Natural killer cell (primary cell): ENCODE measurements around the gene PRPF6. TPM values are rescaled to one million over a fixed set of nuclear protein-coding genes. Genes with fewer than 3 reads are reported as not detected.
"Not testable (repeated sequence)": the region's sequence is repeated elsewhere in the genome, so short reads cannot be mapped to it uniquely, and the experiment has no call there.

Source experiments
- ATAC-seq, 3 donors: fragments of 150-1000 bp in 2 of 3; fragments of 200-7000 bp in 1 of 3; cut with Tn5 transposase; 1 replicate in 1 of 3; 2 replicates in 2 of 3; pipeline ENCODE4 v1.10.0; 2021; ENCODE audit warnings: mild to moderate bottlenecking in 2 of 3, moderate library complexity in 2 of 3
- DNase-seq, 2 donors: peaks; one replicate each; pipeline versions ENCODE4 v3.0.0 to v3.0.0-alpha.2; 2013 to 2021; ENCODE audit warnings: mixed read lengths in 1 of 2
- H3K27ac ChIP-seq: one replicate; pipeline ENCODE4 v1.5.1; 2013; ENCODE audit warnings: mild to moderate bottlenecking, low read length
- H3K27me3 ChIP-seq: one replicate; pipeline ENCODE4 v1.6.1; 2013; ENCODE audit warnings: low read length; ENCODE audit not compliant: control insufficient read depth, insufficient read depth
- H3K36me3 ChIP-seq: one replicate; pipeline ENCODE4 v1.6.1; 2013; ENCODE audit warnings: low read length; ENCODE audit not compliant: control insufficient read depth, insufficient read depth
- H3K4me1 ChIP-seq: one replicate; pipeline ENCODE4 v1.6.1; 2013; ENCODE audit warnings: low read length; ENCODE audit not compliant: control insufficient read depth, insufficient read depth
- H3K4me3 ChIP-seq: one replicate; pipeline ENCODE4 v1.5.1; 2013; ENCODE audit warnings: low read length
- H3K9me3 ChIP-seq: one replicate; pipeline ENCODE4 v1.6.1; 2013; ENCODE audit warnings: low read length; ENCODE audit not compliant: control insufficient read depth, insufficient read depth
- H3K27ac Mint-ChIP-seq, 2 donors: one replicate each; pipeline ENCODE4 v1.8.0; 2022; ENCODE audit warnings: mild to moderate bottlenecking in 2 of 2, mixed read lengths in 2 of 2, moderate library complexity in 1 of 2
- H3K27me3 Mint-ChIP-seq, 2 donors: one replicate each; pipeline ENCODE4 v1.8.0; 2022; ENCODE audit warnings: low read depth in 2 of 2, mixed read lengths in 2 of 2
- H3K36me3 Mint-ChIP-seq: one replicate; pipeline ENCODE4 v1.8.0; 2022; ENCODE audit warnings: mixed read lengths
- H3K4me1 Mint-ChIP-seq, 2 donors: one replicate each; pipeline ENCODE4 v1.8.0; 2022; ENCODE audit warnings: mixed read lengths in 2 of 2
- H3K4me3 Mint-ChIP-seq: one replicate; pipeline ENCODE4 v1.8.0; 2022; ENCODE audit warnings: mild to moderate bottlenecking, moderate library complexity, mixed read lengths
- H3K9me3 Mint-ChIP-seq, 2 donors: one replicate each; pipeline ENCODE4 v1.8.0; 2022; ENCODE audit warnings: mixed read lengths in 2 of 2
- CTCF ChIP-seq: fragments of 200-600 bp; IDR thresholded peaks from one replicate; pipeline ENCODE4 v1.8.0; 2022; ENCODE audit warnings: antibody characterized with exemption
- WGBS: methylation state at CpG from one replicate; pipeline ENCODE4 v1.1.7; 2013; ENCODE audit warnings: missing lambda C conversion rate; ENCODE audit not compliant: insufficient coverage; 5-methylcytosine and 5-hydroxymethylcytosine counted together
- intact Hi-C: fragments of 100-400 bp; cut with micrococcal nuclease; formaldehyde crosslinking; loops from one replicate; pipeline ENCODE4 v1.14.2; 2022
- total RNA-seq, 4 donors: library from RNA; stranded (reverse); fragments of 120-200 nt in 1 of 4; gene quantifications; one replicate each; pipeline versions ENCODE4 v1.2.3 to v1.2.4, GENCODE V29; 2013 to 2022

The PRPF6 gene
- total RNA-seq, 3 donors from 2014 or later (not counting 1 experiment from before 2014, with no cell fraction given) = 52.7 to 63.0 (median 55.0) TPM

DNA sequence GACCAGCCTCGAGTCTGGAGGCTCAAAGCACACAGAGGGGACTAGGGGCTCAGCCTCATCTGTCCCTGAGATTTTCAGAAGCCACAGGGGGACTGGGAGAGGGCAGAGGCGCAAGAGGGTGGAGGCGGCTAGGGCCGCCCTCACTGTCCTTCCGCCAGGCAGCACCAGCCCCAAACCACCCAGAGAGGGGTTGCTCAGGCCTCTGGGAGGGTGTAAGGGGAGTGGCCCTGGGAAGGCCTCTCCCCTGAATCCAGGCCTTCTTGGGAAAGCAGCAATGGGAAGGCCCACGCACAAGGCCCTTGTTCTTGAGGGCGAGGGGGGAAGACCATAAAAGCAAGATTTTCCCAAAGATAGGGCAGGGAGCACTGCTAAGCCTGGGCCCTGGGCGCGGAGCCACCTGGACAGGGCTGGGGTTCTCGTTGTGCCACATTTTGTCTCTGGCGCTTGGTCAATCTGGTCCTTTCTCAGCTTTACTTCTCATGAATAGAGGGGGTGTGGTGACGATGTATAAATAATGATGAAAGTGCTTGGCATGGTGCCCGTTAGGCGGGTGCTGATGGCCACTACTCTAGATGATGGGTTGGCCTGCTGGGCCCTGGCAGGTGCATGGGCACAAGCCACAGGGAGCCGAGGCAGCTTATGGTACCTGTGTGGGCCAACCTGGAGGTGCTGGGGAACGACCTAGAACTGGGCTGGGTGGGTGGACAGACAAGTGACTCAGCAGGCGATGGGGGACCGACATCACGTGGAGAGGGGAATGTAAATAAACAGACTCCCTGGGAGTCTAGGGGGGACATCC, 6.3 kb upstream of the PRPF6 start:
- H3K4me1 ChIP-seq = peaks cover 41% of the 10 kb centered on the region
- H3K4me1 Mint-ChIP-seq = peaks cover 30 to 44% of the 10 kb centered on the region in 2 donors

DNA sequence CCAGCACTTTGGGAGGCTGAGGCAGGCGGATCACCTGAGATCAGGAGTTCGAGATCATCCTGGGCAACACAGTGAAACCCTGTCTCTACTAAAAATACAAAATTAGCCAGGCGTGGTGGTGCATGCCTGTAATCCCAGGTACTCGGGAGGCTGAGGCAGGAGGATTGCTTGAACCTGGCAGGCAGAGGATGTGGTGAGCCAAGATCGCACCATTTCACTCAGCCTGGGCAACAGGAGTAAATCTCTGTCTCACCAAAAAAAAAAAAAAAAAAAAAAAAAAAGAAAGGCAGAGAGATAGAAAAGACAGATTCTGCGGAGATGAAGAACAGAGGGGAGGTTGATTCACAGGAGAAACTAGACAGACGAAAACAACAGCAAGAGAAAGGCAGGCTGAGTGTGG, 4.4 kb upstream of the PRPF6 start:
- peaks cover 50% of the 10 kb centered on the region for H3K4me1 ChIP-seq
- H3K9me3 Mint-ChIP-seq, H3K27me3 Mint-ChIP-seq, DNase-seq, ATAC-seq, H3K27ac ChIP-seq, H3K27me3 ChIP-seq, H3K9me3 ChIP-seq, H3K36me3 Mint-ChIP-seq, H3K4me3 ChIP-seq: not testable (repeated sequence)
- H3K4me3 Mint-ChIP-seq = peak overlapping the region; percentile 51
- intact Hi-C loops = loop anchor here (5.0 kb wide), 1 partner anchor 439 kb away; the partner anchor contains the start of gene PTK6
- H3K27ac Mint-ChIP-seq = peak overlapping the region; percentile 39 to 95
- peaks cover 45 to 60% of the 10 kb centered on the region in 2 donors for H3K4me1 Mint-ChIP-seq
- peaks cover 11% of the 10 kb centered on the region for H3K36me3 ChIP-seq
- WGBS = 85% methylated on average over 7 of the region's 7 CpGs

More for the DNA sequence above, 6.3 kb upstream of the PRPF6 start:
- Mint-ChIP-seq H3K36me3 (no peaks in the 10 kb centered on the region), H3K4me3 (no peak overlapping the region), H3K27me3 (no peaks in the 10 kb centered on the region), H3K27ac (peak overlapping the region; percentile 57 to 81), H3K9me3 (no peaks in the 10 kb centered on the region)
- DNase-seq (peak in 1 of 2 donors; percentile 11), ATAC-seq (no peak)
- no peaks in the 10 kb centered on the region for H3K27me3 ChIP-seq
- WGBS = 91% methylated on average over 19 of the region's 19 CpGs
- H3K36me3 ChIP-seq = peaks cover 11% of the 10 kb centered on the region
- H3K27ac ChIP-seq = no peak overlapping the region
- H3K4me3 ChIP-seq = no peak overlapping the region
- H3K9me3 ChIP-seq = no peaks in the 10 kb centered on the region
- intact Hi-C loops = loop anchor here (5.0 kb wide), 4 partner anchors 67 to 477 kb away; partner anchors contain the start of genes EEF1A2 and PTK6
- no peak for TF ChIP-seq CTCF

- no peak for DNase-seq
- ATAC-seq = no peak
- peak overlapping the region; percentile 88 to 95 for H3K27ac Mint-ChIP-seq
- peaks cover 52 to 66% of the 10 kb centered on the region in 2 donors for H3K4me1 Mint-ChIP-seq
- intact Hi-C loops = loop anchor here (5.0 kb wide), 1 partner anchor 440 kb away; the partner anchor contains the start of gene PTK6
- Histone ChIP-seq H3K27ac (peak overlapping the region; percentile 85), H3K36me3 (peaks cover 11% of the 10 kb centered on the region), H3K9me3 (no peaks in the 10 kb centered on the region), H3K27me3 (no peaks in the 10 kb centered on the region), H3K4me1 (peaks cover 57% of the 10 kb centered on the region), H3K4me3 (no peak overlapping the region)
- H3K36me3 Mint-ChIP-seq = no peaks in the 10 kb centered on the region
- WGBS = 93% methylated on average over 17 of the region's 18 CpGs
- H3K27me3 Mint-ChIP-seq = no peaks in the 10 kb centered on the region
- H3K9me3 Mint-ChIP-seq = no peaks in the 10 kb centered on the region
- H3K4me3 Mint-ChIP-seq = peak overlapping the region; percentile 71
- no peak for TF ChIP-seq CTCF
Measured at GRCh38 chr20:63976980-63977738, 3.8 kb upstream of the PRPF6 start.
